ENCODE results near the gene RPS26.

GRCh38 chr12:56080556-56081138, 38.9 kb downstream of the RPS26 start:
- TF ChIP-seq EZH2phosphoT487 (IDR thresholded peaks at IDR 0.05; ENCODE audit: borderline replicate concordance, low read depth, low read length) (no peak), CTCF (conservative IDR thresholded peaks at IDR 0.05; ENCODE audit: low read length) (no peak; the same call in 1 of the 2 replicates)
